Neutrophil (primary cell): ENCODE data around the gene IFFO2.

ENCODE experiments used
- H3K27ac ChIP-seq: fragments of 200-600 bp; sonication (generic); 2 replicates; pipeline ENCODE4 v1.5.1; 2016; ENCODE audit warnings: mild to moderate bottlenecking, moderate library complexity
- H3K27me3 ChIP-seq: fragments of 200-600 bp; sonication (generic); 2 replicates; pipeline ENCODE4 v1.6.0; 2016; ENCODE audit warnings: mild to moderate bottlenecking
- H3K36me3 ChIP-seq: fragments of 200-600 bp; sonication (generic); 2 replicates; pipeline ENCODE4 v1.5.1; 2017
- H3K4me1 ChIP-seq, 2 experiments: fragments of 200-600 bp in 1 of 2; sonication (generic) in 1 of 2; 1 replicate in 1 of 2; 2 replicates in 1 of 2; pipeline versions ENCODE4 v1.5.1 to v1.6.1; 2013 to 2016; ENCODE audit warnings: low read depth in 1 of 2, low read length in 1 of 2, mild to moderate bottlenecking in 1 of 2, moderate library complexity in 1 of 2; ENCODE audit not compliant: control insufficient read depth in 1 of 2, insufficient read depth in 1 of 2
- H3K4me3 ChIP-seq, 2 experiments: fragments of 200-600 bp in 1 of 2; sonication (generic) in 1 of 2; 1 replicate in 1 of 2; 2 replicates in 1 of 2; pipeline ENCODE4 v1.5.1; 2013 to 2016; ENCODE audit warnings: low read depth in 1 of 2, low read length in 1 of 2, mild to moderate bottlenecking in 1 of 2, moderate library complexity in 1 of 2
- H3K9me3 ChIP-seq: fragments of 200-600 bp; sonication (generic); 2 replicates; pipeline ENCODE4 v1.5.1; 2016
- CTCF ChIP-seq: fragments of 200-600 bp; sonication (generic); IDR thresholded peaks from 2 replicates; pipeline ENCODE4 v1.5.1; 2016; ENCODE audit warnings: antibody characterized with exemption

IFFO2 gene

DNA sequence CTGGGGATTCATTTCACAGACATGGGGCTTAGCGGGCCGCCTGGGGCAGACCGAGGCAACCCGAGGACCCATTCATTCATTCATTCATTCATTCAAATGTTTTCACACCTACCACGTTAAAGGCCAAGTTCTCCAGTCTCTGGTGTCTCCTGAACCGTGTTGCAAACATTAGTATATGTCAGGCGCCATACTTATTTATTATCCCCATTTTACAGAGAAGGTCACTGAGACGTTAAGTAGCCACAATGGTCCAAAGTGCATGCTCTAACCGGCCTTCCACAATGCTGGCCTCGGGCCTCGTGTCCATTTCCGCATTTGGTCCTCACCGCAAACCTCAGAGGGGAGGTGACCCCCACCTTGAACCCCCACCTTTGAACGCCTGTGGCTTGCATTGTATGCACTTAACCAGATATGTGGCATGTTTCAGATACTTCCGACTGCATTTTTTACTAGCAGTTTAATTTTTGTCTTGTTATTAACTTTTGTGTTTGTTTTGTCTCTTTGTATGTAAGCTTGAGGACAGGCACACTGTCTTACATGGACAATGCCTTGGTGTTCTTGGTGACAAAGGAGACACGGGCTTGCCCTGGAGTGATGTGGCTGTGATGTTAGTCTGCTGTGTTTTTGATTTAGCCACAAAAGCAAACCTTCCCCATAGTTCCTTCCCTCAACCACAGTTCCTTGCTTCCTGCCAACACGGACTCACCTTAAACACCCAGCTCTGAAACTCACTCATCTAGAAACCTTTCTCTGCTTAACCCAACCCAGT lies 1.2 kb upstream of the IFFO2 start:
- Histone ChIP-seq H3K27ac (no peak overlapping the region), H3K4me1 (peaks cover 19 to 25% of the 10 kb centered on the region in 2 experiments), H3K27me3 (peaks cover 89% of the 10 kb centered on the region), H3K9me3 (no peaks in the 10 kb centered on the region), H3K4me3 (peak overlapping the region in 1 of 2 experiments; percentile 64), H3K36me3 (no peaks in the 10 kb centered on the region)
- no peak for TF ChIP-seq CTCF

DNA sequence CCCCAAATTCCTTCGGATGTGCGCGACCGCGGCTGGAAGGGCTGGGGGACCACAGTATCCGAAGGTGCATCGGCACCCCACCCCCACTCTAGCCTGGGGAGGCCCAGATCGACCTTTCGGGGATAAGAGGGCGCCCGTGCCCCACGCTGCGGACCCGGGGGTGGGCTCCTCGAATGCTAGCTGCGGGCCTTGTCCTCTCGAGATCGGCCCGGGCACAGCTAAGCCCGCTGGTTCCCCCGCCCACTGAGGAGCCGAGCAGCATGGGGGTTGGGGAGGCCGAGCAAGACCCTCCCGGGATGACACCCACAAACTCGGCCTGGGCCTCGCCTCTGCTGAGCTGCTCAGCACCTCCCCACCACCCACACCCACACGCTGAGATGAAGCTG lies 653 bp upstream of the IFFO2 start:
- peak overlapping the region; percentile 39 for H3K27ac ChIP-seq
- H3K9me3 ChIP-seq: no peaks in the 10 kb centered on the region
- TF ChIP-seq CTCF: no peak
- peaks cover 95% of the 10 kb centered on the region for H3K27me3 ChIP-seq
- peak overlapping the region; percentile 64 to 71 for H3K4me3 ChIP-seq
- no peaks in the 10 kb centered on the region for H3K36me3 ChIP-seq
- peaks cover 19 to 25% of the 10 kb centered on the region in 2 experiments for H3K4me1 ChIP-seq

- no peak overlapping the region for H3K27ac ChIP-seq
- H3K4me3 ChIP-seq: peak overlapping the region; percentile 64 to 65
- peaks cover 30 to 39% of the 10 kb centered on the region in 2 experiments for H3K4me1 ChIP-seq
- H3K9me3 ChIP-seq: no peaks in the 10 kb centered on the region
- H3K27me3 ChIP-seq: peaks cover 94% of the 10 kb centered on the region
- H3K36me3 ChIP-seq: no peaks in the 10 kb centered on the region
- no peak for TF ChIP-seq CTCF
These were observed 859 bp downstream of the IFFO2 start for GRCh38 chr1:18955441-18956192.

DNA sequence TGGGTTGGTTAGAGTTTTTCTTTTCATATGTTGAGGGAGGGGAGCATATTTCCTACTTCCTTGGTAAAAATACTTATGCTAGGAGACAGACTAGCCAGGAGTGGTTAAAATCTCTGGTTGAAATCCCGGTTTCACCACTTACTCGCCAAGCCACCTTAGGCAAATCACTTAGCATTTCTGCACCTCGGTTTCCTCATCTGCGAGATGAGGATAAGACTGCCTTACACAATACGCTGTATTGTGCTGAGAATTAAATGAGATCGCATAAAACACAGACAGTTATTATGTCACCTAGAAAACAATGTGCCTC lies 1.4 kb downstream of the IFFO2 start:
- Histone ChIP-seq H3K36me3 (no peaks in the 10 kb centered on the region), H3K27me3 (peaks cover 94% of the 10 kb centered on the region), H3K4me3 (peak overlapping the region; percentile 64 to 65), H3K27ac (no peak overlapping the region), H3K9me3 (no peaks in the 10 kb centered on the region), H3K4me1 (peaks cover 35 to 45% of the 10 kb centered on the region in 2 experiments)
- no peak for TF ChIP-seq CTCF

GRCh38 chr1:18954270-18955071 lies 2.0 kb downstream of the IFFO2 start:
- peak overlapping the region in 1 of 2 experiments; percentile 65 for H3K4me3 ChIP-seq
- no peaks in the 10 kb centered on the region for H3K36me3 ChIP-seq
- H3K27me3 ChIP-seq: peaks cover 94% of the 10 kb centered on the region
- no peaks in the 10 kb centered on the region for H3K9me3 ChIP-seq
- H3K27ac ChIP-seq: no peak overlapping the region
- H3K4me1 ChIP-seq: peaks cover 42 to 51% of the 10 kb centered on the region in 2 experiments
- no peak for TF ChIP-seq CTCF
